GM23248 (cell line): Measurements from ENCODE around the gene MDH2. TPM values are rescaled to one million over a fixed set of nuclear protein-coding genes. Genes with fewer than 3 reads are reported as not detected.
A peak's percentile ranks its signal among the peaks of the same experiment; 100 is the strongest.

Source experiments
- DNase-seq: peaks from one replicate; pipeline ENCODE4 v3.0.0-alpha.2; 2015
- H2AFZ ChIP-seq: fragments of 200-600 bp; sonication (generic); 2 replicates; pipeline ENCODE4 v1.6.1; 2016; ENCODE audit warnings: antibody characterized with exemption
- H3F3A ChIP-seq: fragments of 200-600 bp; sonication (generic); 2 replicates; pipeline ENCODE4 v1.6.1; 2016; ENCODE audit warnings: mild to moderate bottlenecking, antibody characterized with exemption, mixed run types; ENCODE audit not compliant: insufficient read depth
- H3K27ac ChIP-seq: fragments of 200-600 bp; sonication (generic); 2 replicates; pipeline ENCODE4 v1.5.1; 2016; ENCODE audit warnings: mild to moderate bottlenecking
- H3K27me3 ChIP-seq: fragments of 200-600 bp; sonication (generic); replicated peaks from 2 replicates; pipeline ENCODE4 v1.6.1; 2016; ENCODE audit warnings: mild to moderate bottlenecking; ENCODE audit not compliant: insufficient read depth
- H3K36me3 ChIP-seq: fragments of 200-600 bp; sonication (generic); 2 replicates; pipeline ENCODE4 v1.6.1; 2016; ENCODE audit warnings: low read depth, mild to moderate bottlenecking
- H3K4me1 ChIP-seq: fragments of 200-600 bp; sonication (generic); 2 replicates; pipeline ENCODE4 v1.6.1; 2016; ENCODE audit warnings: mild to moderate bottlenecking; ENCODE audit not compliant: insufficient read depth
- H3K4me2 ChIP-seq: fragments of 200-600 bp; sonication (generic); one replicate; pipeline ENCODE4 v1.6.1; 2016; ENCODE audit warnings: mild to moderate bottlenecking; ENCODE audit not compliant: unreplicated experiment
- H3K4me3 ChIP-seq: fragments of 200-600 bp; sonication (generic); 2 replicates; pipeline ENCODE4 v1.5.1; 2016; ENCODE audit warnings: mild to moderate bottlenecking
- H3K79me2 ChIP-seq: fragments of 200-600 bp; sonication (generic); 2 replicates; pipeline ENCODE4 v1.6.1; 2016; ENCODE audit warnings: mild to moderate bottlenecking; ENCODE audit not compliant: insufficient read depth
- H3K9ac ChIP-seq: fragments of 200-600 bp; sonication (generic); 2 replicates; pipeline ENCODE4 v1.6.1; 2016; ENCODE audit warnings: mild to moderate bottlenecking
- H3K9me2 ChIP-seq: fragments of 200-600 bp; sonication (generic); 2 replicates; pipeline ENCODE4 v1.6.1; 2016; ENCODE audit warnings: mixed run types, mild to moderate bottlenecking, moderate library complexity; ENCODE audit not compliant: insufficient read depth
- H3K9me3 ChIP-seq: fragments of 200-600 bp; sonication (generic); one replicate; pipeline ENCODE4 v1.6.1; 2017; ENCODE audit warnings: low read depth
- H4K20me1 ChIP-seq: fragments of 200-600 bp; sonication (generic); 2 replicates; pipeline ENCODE4 v1.6.0; 2016; ENCODE audit not compliant: insufficient read depth
- EZH2 ChIP-seq: fragments of 200-600 bp; sonication (generic); IDR thresholded peaks from 2 replicates; pipeline ENCODE4 v1.6.1; 2018; ENCODE audit warnings: antibody characterized with exemption, mild to moderate bottlenecking; ENCODE audit not compliant: insufficient read depth, poor library complexity, severe bottlenecking
- EZH2phosphoT487 ChIP-seq: fragments of 200-600 bp; sonication (generic); IDR thresholded peaks from 2 replicates; pipeline ENCODE4 v1.6.1; 2018; ENCODE audit warnings: antibody characterized with exemption, moderate library complexity, mild to moderate bottlenecking, low read depth; ENCODE audit not compliant: insufficient read depth
- WGBS, 2 experiments: methylation state at CpG; one replicate each; pipeline ENCODE4 v1.1.6; 2015 to 2017; ENCODE audit warnings: low lambda C conversion rate in 2 of 2, low coverage in 1 of 2; ENCODE audit errors: missing lambda C conversion rate in 2 of 2; 5-methylcytosine and 5-hydroxymethylcytosine counted together
- in situ Hi-C: fragments of 300-500 bp; cut with MboI; formaldehyde crosslinking; loops from 2 replicates; pipeline ENCODE4 v1.15.0; 2020
- polyA plus RNA-seq: library from polyadenylated mRNA; unstranded; fragments of >200 nt; fragmentation: Nextera tagmentation; extraction: Ambion mirVana; gene quantifications from 2 replicates; pipeline ENCODE4 v1.2.1, GENCODE V29; 2016
- total RNA-seq: library from RNA; depleted of rRNA; stranded (reverse); fragments of >200 nt; shearing (Covaris generic); gene quantifications from 2 replicates; pipeline ENCODE4 v1.2.3, GENCODE V29; 2014; rRNA removed

Gene MDH2
- total RNA-seq (71.7 and 72.4 TPM in 2 replicates), polyA plus RNA-seq (227 and 250 TPM in 2 replicates)

- Histone ChIP-seq H3F3A (peaks cover 20% of the 10 kb centered on the region; the same call in 1 of the 2 replicates), H3K27ac (peak within 1 kb of the TSS; percentile 97), H3K27me3 (no peaks in the 10 kb centered on the region), H2AFZ (peak within 1 kb of the TSS; percentile 82), H3K4me1 (peaks cover 23% of the 10 kb centered on the region), H3K9ac (peak within 1 kb of the TSS; percentile 99), H3K9me3 (no peaks in the 10 kb centered on the region), H3K36me3 (no peaks in the 10 kb centered on the region), H3K9me2 (no peaks in the 10 kb centered on the region), H3K4me2 (peak within 1 kb of the TSS; percentile 96), H4K20me1 (no peaks in the 10 kb centered on the region; the same call in 1 of the 2 replicates), H3K4me3 (peak within 1 kb of the TSS; percentile 95), H3K79me2 (peaks cover 97% of the 10 kb centered on the region)
- WGBS, 2 experiments: 0 to 1% methylated on average over 57 to 58 of the region's 58 CpGs
- in situ Hi-C loops: no loop called here
- TF ChIP-seq EZH2 (no peak), EZH2phosphoT487 (no peak)
- peak; percentile 99 for DNase-seq
These were observed at the start of gene MDH2, which contains the start of gene STYXL1 for GRCh38 chr7:76047811-76048667. TSS of gene MDH2 (plus strand) at chr7:76048106. CDS start at chr7:76048161, 55 bp downstream. TSS of gene STYXL1 (minus strand) at chr7:76048000. CDS start at chr7:76030523, 17,477 bp downstream.

GRCh38 chr7:76000566-76000965 is 47.3 kb upstream of the MDH2 start:
- no peaks in the 10 kb centered on the region for H3K9me3 ChIP-seq
- H3K9ac ChIP-seq: no peak overlapping the region
- in situ Hi-C loops: no loop called here
- no peak for DNase-seq
- H3K27me3 ChIP-seq: no peaks in the 10 kb centered on the region
- no peak overlapping the region for H3K4me3 ChIP-seq
- H3K4me2 ChIP-seq: no peak overlapping the region
- no peaks in the 10 kb centered on the region for H3F3A ChIP-seq
- no peaks in the 10 kb centered on the region for H3K9me2 ChIP-seq
- no peaks in the 10 kb centered on the region for H3K79me2 ChIP-seq
- no peak overlapping the region for H2AFZ ChIP-seq
- WGBS, 2 experiments: 94 to 97% methylated on average over 11 of the region's 11 CpGs
- H3K27ac ChIP-seq: no peak overlapping the region
- H3K4me1 ChIP-seq: no peaks in the 10 kb centered on the region
- H3K36me3 ChIP-seq: peaks cover 5% of the 10 kb centered on the region; the same call in 1 of the 2 replicates
- TF ChIP-seq EZH2 (no peak), EZH2phosphoT487 (no peak)
- H4K20me1 ChIP-seq: no peaks in the 10 kb centered on the region

- H3K4me2 ChIP-seq: no peak overlapping the region
- in situ Hi-C loops: no loop called here
These were observed 45.8 kb upstream of the MDH2 start for GRCh38 chr7:76002139-76002538.

GRCh38 chr7:76002822-76003221 is 45.1 kb upstream of the MDH2 start:
- no peaks in the 10 kb centered on the region for H3K9me3 ChIP-seq
- H3K4me3 ChIP-seq: no peak overlapping the region
- no peaks in the 10 kb centered on the region for H3K79me2 ChIP-seq
- H3K4me1 ChIP-seq: no peaks in the 10 kb centered on the region
- no peaks in the 10 kb centered on the region for H3K9me2 ChIP-seq
- peaks cover 5% of the 10 kb centered on the region; the same call in 1 of the 2 replicates for H3K36me3 ChIP-seq
- no peaks in the 10 kb centered on the region for H4K20me1 ChIP-seq
- H3F3A ChIP-seq: no peaks in the 10 kb centered on the region
- no peak overlapping the region for H3K27ac ChIP-seq
- no peak for DNase-seq
- H3K9ac ChIP-seq: no peak overlapping the region
- no peak overlapping the region for H3K4me2 ChIP-seq
- no peaks in the 10 kb centered on the region for H3K27me3 ChIP-seq
- in situ Hi-C loops: no loop called here
- TF ChIP-seq EZH2: no peak
- no peak for TF ChIP-seq EZH2phosphoT487
- 92 to 94% methylated on average over 3 of the region's 3 CpGs for WGBS, 2 experiments
- H2AFZ ChIP-seq: no peak overlapping the region

More at GRCh38 chr7:76002139-76002538, 45.8 kb upstream of the MDH2 start:
- H3K4me3 ChIP-seq: no peak overlapping the region
- DNase-seq: no peak
- H3K27ac ChIP-seq: no peak overlapping the region
- H4K20me1 ChIP-seq: no peaks in the 10 kb centered on the region
- H3K9me2 ChIP-seq: no peaks in the 10 kb centered on the region
- no peaks in the 10 kb centered on the region for H3K9me3 ChIP-seq
- no peaks in the 10 kb centered on the region for H3K27me3 ChIP-seq
- peaks cover 5% of the 10 kb centered on the region; the same call in 1 of the 2 replicates for H3K36me3 ChIP-seq
- H2AFZ ChIP-seq: no peak overlapping the region
- no peaks in the 10 kb centered on the region for H3K79me2 ChIP-seq
- TF ChIP-seq EZH2 (no peak), EZH2phosphoT487 (no peak)
- 78 to 87% methylated on average over 6 of the region's 6 CpGs for WGBS, 2 experiments
- no peak overlapping the region for H3K9ac ChIP-seq
- H3F3A ChIP-seq: no peaks in the 10 kb centered on the region
- H3K4me1 ChIP-seq: no peaks in the 10 kb centered on the region
